ENCODE measurements around the gene INPP5F. TPM values are rescaled to one million over a fixed set of nuclear protein-coding genes. Genes with fewer than 3 reads are reported as not detected.
"Not testable (repeated sequence)": the region's sequence is repeated elsewhere in the genome, so short reads cannot be mapped to it uniquely, and the experiment has no call there.

The INPP5F gene
- total RNA-seq, 1 donor, result 38.0 TPM

DNA sequence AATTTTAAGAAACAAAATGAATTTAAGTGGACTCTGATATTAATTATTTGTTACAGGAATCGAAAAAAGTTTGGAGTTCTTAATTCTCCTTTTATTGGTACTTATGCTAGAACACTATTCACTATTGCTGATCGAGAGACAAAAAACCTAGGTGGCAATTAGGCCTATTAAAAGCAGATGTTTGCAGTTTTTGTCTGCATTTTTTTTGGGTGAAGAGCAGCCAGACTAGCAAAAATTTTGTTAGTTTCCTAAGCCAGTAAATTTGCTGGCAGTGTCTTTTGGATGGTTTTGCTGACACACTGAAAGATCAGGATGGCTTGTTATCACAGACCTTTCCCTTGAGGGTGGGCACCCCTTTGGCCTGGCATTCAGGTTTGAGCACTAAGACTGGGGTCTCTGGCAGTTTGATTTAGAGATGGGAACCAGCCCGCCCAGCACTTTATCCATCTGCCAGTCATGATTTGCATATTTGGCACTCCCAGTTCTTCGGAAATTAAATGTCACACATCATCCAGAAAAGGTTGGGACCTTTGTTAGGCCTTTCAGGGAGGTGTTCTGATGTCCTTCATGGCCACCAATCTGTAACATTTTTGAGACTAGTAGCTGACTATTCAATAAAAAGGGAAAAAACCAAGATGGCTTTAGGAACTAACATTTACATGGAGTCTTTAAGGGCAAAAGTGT is 57.3 kb downstream of the INPP5F start:
- TF ChIP-seq CTCF (IDR thresholded peaks at IDR 0.05; ENCODE audit: insufficient read depth, low read depth, low read length), result no peak
- DNase-seq (ENCODE audit: low read depth), result no peak
- no peak overlapping the region for H3K4me3 ChIP-seq (ENCODE audit: low read depth, low read length)

DNA sequence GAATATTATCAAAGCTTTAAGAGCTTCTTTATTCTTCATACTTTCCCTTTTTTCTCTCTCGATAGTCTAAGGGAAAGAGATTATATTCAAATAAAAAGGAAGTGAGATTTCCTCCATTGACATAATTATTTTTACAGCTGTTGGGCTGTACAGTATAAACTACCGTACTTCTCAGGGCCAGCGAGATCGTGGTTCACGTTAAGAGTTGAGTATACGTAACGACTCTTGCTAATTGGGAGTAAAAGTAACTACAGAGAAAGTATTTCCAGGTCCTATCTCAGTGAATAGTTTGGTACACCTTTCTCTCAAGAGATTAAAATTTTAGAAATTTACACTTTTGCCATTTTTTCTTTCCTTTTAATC is 57.8 kb downstream of the INPP5F start:
- TF ChIP-seq CTCF (IDR thresholded peaks at IDR 0.05; ENCODE audit: insufficient read depth, low read depth, low read length), result no peak
- DNase-seq (ENCODE audit: low read depth), result no peak

GRCh38 chr10:119784340-119785067 is 58.7 kb downstream of the INPP5F start:
- peak; percentile 59 for DNase-seq (ENCODE audit: low read depth)
- no peak overlapping the region for H3K4me3 ChIP-seq (ENCODE audit: low read depth, low read length)
- no peak for TF ChIP-seq CTCF (IDR thresholded peaks at IDR 0.05; ENCODE audit: insufficient read depth, low read depth, low read length)

More for the DNA sequence above, 57.8 kb downstream of the INPP5F start:
- H3K4me3 ChIP-seq (ENCODE audit: low read depth, low read length), result no peak overlapping the region

GRCh38 chr10:119786117-119786769 is 60.4 kb downstream of the INPP5F start:
- no peak for TF ChIP-seq CTCF (IDR thresholded peaks at IDR 0.05; ENCODE audit: insufficient read depth, low read depth, low read length)
- peak; percentile 82 for DNase-seq (ENCODE audit: low read depth)

DNA sequence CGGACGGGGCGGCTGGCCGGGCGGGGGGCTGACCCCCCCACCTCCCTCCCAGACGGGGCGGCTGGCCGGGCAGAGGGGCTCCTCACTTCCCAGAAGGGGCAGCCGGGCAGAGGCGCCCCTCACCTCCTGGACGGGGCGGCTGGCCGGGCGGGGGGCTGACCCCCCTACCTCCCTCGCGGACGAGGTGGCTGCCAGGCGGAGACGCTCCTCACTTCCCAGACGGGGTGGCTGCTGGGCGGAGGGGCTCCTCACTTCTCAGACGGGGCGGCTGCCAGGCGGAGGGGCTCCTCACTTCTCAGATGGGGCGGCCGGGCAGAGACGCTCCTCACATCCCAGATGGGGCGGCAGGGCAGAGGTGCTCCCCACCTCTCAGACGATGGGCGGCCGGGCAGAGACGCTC is 69.3 kb downstream of the INPP5F start:
- not testable (repeated sequence) for H3K4me3 ChIP-seq (ENCODE audit: low read depth, low read length); DNase-seq (ENCODE audit: low read depth)

More at GRCh38 chr10:119786117-119786769, 60.4 kb downstream of the INPP5F start:
- H3K4me3 ChIP-seq (ENCODE audit: low read depth, low read length), result no peak overlapping the region

DNA sequence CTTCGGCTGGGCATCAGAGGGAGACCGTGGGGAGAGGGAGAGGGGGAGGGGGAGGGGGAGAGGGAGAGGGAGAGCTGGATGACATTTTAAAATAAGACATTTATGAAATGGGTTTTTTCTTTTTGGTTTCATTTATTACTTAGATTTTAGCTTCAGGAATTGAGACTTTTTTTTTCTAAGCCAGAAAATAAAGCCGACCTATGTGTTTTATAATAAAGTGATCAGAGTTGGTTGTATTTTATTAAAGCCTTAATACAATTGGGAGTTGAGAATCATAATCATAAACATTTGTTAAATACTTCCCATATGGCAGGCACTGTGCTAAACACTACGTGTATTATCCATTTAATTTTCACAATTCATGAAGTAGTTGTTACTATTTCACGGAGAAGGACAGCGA is 70.2 kb downstream of the INPP5F start:
- no peak for TF ChIP-seq CTCF (IDR thresholded peaks at IDR 0.05; ENCODE audit: insufficient read depth, low read depth, low read length)
- no peak for DNase-seq (ENCODE audit: low read depth)
- no peak overlapping the region for H3K4me3 ChIP-seq (ENCODE audit: low read depth, low read length)

DNA sequence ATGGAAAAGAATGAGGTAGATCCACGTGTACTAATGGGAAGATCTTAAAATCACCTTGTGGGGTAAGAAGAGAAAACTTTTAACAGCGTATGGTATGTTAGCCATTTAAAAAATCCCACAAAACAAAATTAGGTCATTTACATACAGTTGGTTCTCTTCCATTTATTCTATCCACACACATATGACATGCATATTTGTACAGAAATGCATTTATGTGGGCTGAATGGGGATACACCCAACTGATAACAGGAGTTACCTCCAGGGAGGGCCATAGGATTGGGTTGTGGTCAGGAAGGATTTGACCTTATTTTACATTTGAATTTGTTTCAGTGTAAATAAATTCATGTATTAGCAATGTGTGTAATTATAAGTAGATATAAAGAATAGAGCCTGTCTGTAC is 75.3 kb downstream of the INPP5F start:
- TF ChIP-seq CTCF (IDR thresholded peaks at IDR 0.05; ENCODE audit: insufficient read depth, low read depth, low read length), result no peak
- DNase-seq (ENCODE audit: low read depth), result no peak
- H3K4me3 ChIP-seq (ENCODE audit: low read depth, low read length), result no peak overlapping the region

All from fibroblast of villous mesenchyme (primary cell).